Measurements from ENCODE around the gene LAS1L. TPM values are rescaled to one million over a fixed set of nuclear protein-coding genes. Genes with fewer than 3 reads are reported as not detected.

Gene LAS1L
- total RNA-seq, result 11.9 and 14.4 TPM in 2 replicates
- polyA plus RNA-seq, result 16.4 and 23.7 TPM in 2 replicates
- polyA plus RNA-seq (2012), result 18.1 and 29.4 TPM in 2 replicates
- polyA minus RNA-seq (ENCODE audit: low replicate concordance), result 19.8 and 21.1 TPM in 2 replicates

GRCh38 chrX:65534450-65535292 is at the start of gene LAS1L:
Gene LAS1L (minus strand): TSS chrX:65534787. CDS start chrX:65534715, 72 bp downstream.
- H3K9ac ChIP-seq (ENCODE audit: insufficient read depth, low read length), result peak within 1 kb of the TSS; percentile 81
- H3K9me3 ChIP-seq (ENCODE audit: control insufficient read depth, insufficient read depth, low read depth, low read length), result no peaks in the 10 kb centered on the region
- peaks cover 3% of the 10 kb centered on the region for H3K4me1 ChIP-seq (ENCODE audit: control insufficient read depth, extremely low read depth, insufficient read depth, low read length)
- H4K20me1 ChIP-seq (ENCODE audit: control insufficient read depth, extremely low read depth, insufficient read depth, low read length), result no peaks in the 10 kb centered on the region
- H3K36me3 ChIP-seq (ENCODE audit: control insufficient read depth, insufficient read depth, low read length), result no peaks in the 10 kb centered on the region
- H2AFZ ChIP-seq (ENCODE audit: low read length), result peak within 1 kb of the TSS; percentile 92
- TF ChIP-seq CTCF (conservative IDR thresholded peaks at IDR 0.05 in 1 of 2, IDR thresholded peaks at IDR 0.05 in 1 of 2; ENCODE audit: low read depth in 1 of 2, low read length in 2 of 2) (no peak), EZH2 (IDR thresholded peaks at IDR 0.05; ENCODE audit: low read length, missing control alignments) (no peak)
- no peaks in the 10 kb centered on the region for H3K27me3 ChIP-seq (ENCODE audit: control insufficient read depth, insufficient read depth, low read length)
- H3K4me3 ChIP-seq (replicated peaks in 1 of 4; ENCODE audit: control extremely low read depth in 1 of 4, insufficient read depth in 1 of 4, low read depth in 3 of 4, low read length in 4 of 4), result peak within 1 kb of the TSS; percentile 57 to 88 (median 76)
- peaks cover 23% of the 10 kb centered on the region for H3K79me2 ChIP-seq (ENCODE audit: control insufficient read depth, insufficient read depth, low read length)
- H3K4me2 ChIP-seq (ENCODE audit: extremely low read depth, insufficient read depth, low read length), result peak within 1 kb of the TSS; percentile 72
- H3K27ac ChIP-seq (ENCODE audit: insufficient read depth, low read length), result peak within 1 kb of the TSS; percentile 74
- peak; percentile 92 to 96 for DNase-seq (ENCODE audit: low read depth in 2 of 2)

GRCh38 chrX:65582450-65583082 is 48.0 kb upstream of the LAS1L start:
- Histone ChIP-seq H3K9ac (ENCODE audit: insufficient read depth, low read length) (no peak overlapping the region), H3K79me2 (ENCODE audit: control insufficient read depth, insufficient read depth, low read length) (no peaks in the 10 kb centered on the region), H3K36me3 (ENCODE audit: control insufficient read depth, insufficient read depth, low read length) (no peaks in the 10 kb centered on the region), H3K4me3 (replicated peaks in 1 of 4; ENCODE audit: control extremely low read depth in 1 of 4, insufficient read depth in 1 of 4, low read depth in 3 of 4, low read length in 4 of 4) (no peak overlapping the region), H3K27me3 (ENCODE audit: control insufficient read depth, insufficient read depth, low read length) (no peaks in the 10 kb centered on the region), H3K27ac (ENCODE audit: insufficient read depth, low read length) (no peak overlapping the region), H3K4me1 (ENCODE audit: control insufficient read depth, extremely low read depth, insufficient read depth, low read length) (no peaks in the 10 kb centered on the region), H4K20me1 (ENCODE audit: control insufficient read depth, extremely low read depth, insufficient read depth, low read length) (no peaks in the 10 kb centered on the region), H3K4me2 (ENCODE audit: extremely low read depth, insufficient read depth, low read length) (no peak overlapping the region), H2AFZ (ENCODE audit: low read length) (no peak overlapping the region), H3K9me3 (ENCODE audit: control insufficient read depth, insufficient read depth, low read depth, low read length) (no peaks in the 10 kb centered on the region)
- no peak for TF ChIP-seq EZH2 (IDR thresholded peaks at IDR 0.05; ENCODE audit: low read length, missing control alignments)
- TF ChIP-seq CTCF (conservative IDR thresholded peaks at IDR 0.05 in 1 of 2, IDR thresholded peaks at IDR 0.05 in 1 of 2; ENCODE audit: low read depth in 1 of 2, low read length in 2 of 2), result no peak
- DNase-seq (ENCODE audit: low read depth in 2 of 2), result no peak

- Histone ChIP-seq H3K79me2 (ENCODE audit: control insufficient read depth, insufficient read depth, low read length) (no peaks in the 10 kb centered on the region), H3K27ac (ENCODE audit: insufficient read depth, low read length) (no peak overlapping the region), H3K4me1 (ENCODE audit: control insufficient read depth, extremely low read depth, insufficient read depth, low read length) (no peaks in the 10 kb centered on the region), H3K9ac (ENCODE audit: insufficient read depth, low read length) (no peak overlapping the region), H2AFZ (ENCODE audit: low read length) (no peak overlapping the region), H3K4me3 (replicated peaks in 1 of 4; ENCODE audit: control extremely low read depth in 1 of 4, insufficient read depth in 1 of 4, low read depth in 3 of 4, low read length in 4 of 4) (no peak overlapping the region), H3K4me2 (ENCODE audit: extremely low read depth, insufficient read depth, low read length) (no peak overlapping the region), H4K20me1 (ENCODE audit: control insufficient read depth, extremely low read depth, insufficient read depth, low read length) (no peaks in the 10 kb centered on the region), H3K36me3 (ENCODE audit: control insufficient read depth, insufficient read depth, low read length) (no peaks in the 10 kb centered on the region), H3K27me3 (ENCODE audit: control insufficient read depth, insufficient read depth, low read length) (no peaks in the 10 kb centered on the region), H3K9me3 (ENCODE audit: control insufficient read depth, insufficient read depth, low read depth, low read length) (no peaks in the 10 kb centered on the region)
- no peak for TF ChIP-seq EZH2 (IDR thresholded peaks at IDR 0.05; ENCODE audit: low read length, missing control alignments)
- peak; percentile 67 to 68 for TF ChIP-seq CTCF (conservative IDR thresholded peaks at IDR 0.05 in 1 of 2, IDR thresholded peaks at IDR 0.05 in 1 of 2; ENCODE audit: low read depth in 1 of 2, low read length in 2 of 2)
- peak; percentile 43 to 69 for DNase-seq (ENCODE audit: low read depth in 2 of 2)
Observed at GRCh38 chrX:65581661-65582339, 47.2 kb upstream of the LAS1L start.
